CD4-positive, alpha-beta T cell treated with Interferon gamma for 1 hour (primary cell): ENCODE measurements around the gene PDCL3.

Experiments used
- DNase-seq: peaks from one replicate; pipeline ENCODE4 v3.0.0-alpha.2; 2020

PDCL3 gene

GRCh38 chr2:100613719-100614118 lies 50.9 kb downstream of the PDCL3 start:
- DNase-seq = no peak

- DNase-seq = no peak
Measured at GRCh38 chr2:100614455-100615000, 51.7 kb downstream of the PDCL3 start.

GRCh38 chr2:100615471-100615870 lies 52.7 kb downstream of the PDCL3 start:
- DNase-seq = no peak

DNA sequence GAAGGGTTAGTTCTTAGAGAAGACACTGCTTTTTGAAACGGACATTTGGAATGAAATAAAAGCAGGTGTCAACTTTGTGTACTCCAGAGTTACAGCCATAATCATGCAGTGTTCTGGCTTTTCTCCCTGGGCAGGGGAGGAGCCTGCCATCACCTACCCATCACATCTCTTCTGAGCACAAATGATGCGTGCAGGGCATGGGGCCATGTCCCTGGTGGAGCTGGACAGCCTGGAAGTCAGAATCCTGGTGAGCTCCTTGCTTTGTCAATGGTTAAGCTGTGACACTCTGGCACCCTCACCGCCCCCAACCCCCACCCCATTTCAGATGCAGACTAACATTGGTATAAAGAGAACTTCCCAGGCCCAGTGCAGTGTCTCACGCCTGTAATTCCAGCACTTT lies 53.1 kb downstream of the PDCL3 start:
- no peak for DNase-seq

DNA sequence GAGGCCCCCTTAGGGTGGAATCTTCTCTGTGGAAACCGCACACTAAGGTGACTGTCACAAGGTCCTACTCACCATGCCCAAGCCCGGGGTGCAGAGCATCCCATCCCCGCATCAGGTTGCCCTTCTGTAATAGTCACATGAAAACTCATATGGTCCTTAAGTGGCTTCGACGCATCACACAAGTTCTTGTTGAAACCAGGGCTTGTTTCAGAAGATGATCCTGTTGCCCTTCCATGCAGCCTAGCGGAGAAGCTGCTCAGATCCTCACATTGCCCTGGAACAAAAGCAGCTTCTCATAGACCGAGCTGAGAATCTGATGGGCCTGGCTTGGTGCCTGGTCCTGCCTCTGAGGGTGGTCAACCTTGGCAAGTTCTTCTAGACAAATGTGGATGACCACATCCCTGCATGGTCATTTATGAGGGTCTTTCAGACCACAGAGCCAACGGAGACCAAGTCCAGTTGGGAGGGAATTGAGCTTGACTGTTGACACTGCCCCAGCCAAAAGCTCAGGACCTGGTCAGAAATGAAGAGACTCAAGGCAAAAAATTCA lies 54.1 kb downstream of the PDCL3 start:
- DNase-seq = no peak

DNA sequence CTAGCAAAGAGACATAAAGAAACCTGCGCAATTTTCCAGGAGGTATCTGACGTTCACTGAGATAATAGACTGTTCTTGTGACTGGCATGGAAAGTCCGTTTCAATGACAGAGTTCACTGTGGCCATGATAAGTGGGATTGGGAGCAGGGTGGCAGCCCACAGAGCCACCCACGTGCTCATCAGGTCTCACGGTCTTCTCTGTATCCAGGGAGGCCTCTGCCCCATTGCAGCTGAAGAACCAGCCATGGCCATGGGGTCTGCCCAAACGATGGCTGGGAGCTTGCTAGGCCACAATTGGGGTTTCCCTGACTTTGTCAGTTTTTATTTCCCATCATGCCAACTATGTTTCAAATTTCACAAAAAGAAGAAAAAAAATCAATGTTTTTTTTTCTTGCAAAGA lies 57.2 kb downstream of the PDCL3 start:
- DNase-seq = no peak

GRCh38 chr2:100620481-100620880 lies 57.7 kb downstream of the PDCL3 start:
- no peak for DNase-seq

DNA sequence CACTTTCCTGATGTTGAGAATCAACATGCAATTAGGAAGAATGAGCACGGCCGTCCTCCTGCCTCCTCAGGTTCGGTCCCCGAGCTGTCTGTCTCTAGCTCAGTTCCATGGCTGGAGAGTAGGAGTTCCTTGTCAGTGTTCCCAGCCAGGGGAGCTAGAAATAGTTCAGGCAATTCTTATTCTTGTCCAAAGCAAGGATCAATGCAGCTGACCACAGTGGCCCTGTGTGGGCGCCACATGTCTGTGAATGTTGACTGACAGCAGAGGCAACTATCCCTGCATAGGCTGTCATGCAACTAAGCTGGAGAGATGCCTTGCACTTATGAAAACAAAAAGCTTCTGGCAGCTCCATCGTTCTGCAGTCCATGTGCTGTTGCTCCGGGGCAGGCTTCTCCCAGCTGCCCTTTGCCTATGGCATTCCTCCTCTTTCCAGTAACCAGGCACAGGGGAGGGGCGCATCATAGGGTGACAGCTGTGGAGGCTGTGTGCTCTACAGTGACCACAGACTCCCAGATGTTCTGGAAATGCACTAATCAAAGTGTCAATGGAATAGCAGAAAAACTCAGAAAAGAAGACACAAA lies 58.7 kb downstream of the PDCL3 start:
- no peak for DNase-seq

GRCh38 chr2:100623033-100623715 lies 60.4 kb downstream of the PDCL3 start:
- no peak for DNase-seq

- no peak for DNase-seq
Measured at GRCh38 chr2:100623930-100624329, 61.1 kb downstream of the PDCL3 start.

- DNase-seq = no peak
Measured at GRCh38 chr2:100624536-100624935, 61.7 kb downstream of the PDCL3 start.

GRCh38 chr2:100625717-100626116 lies 62.9 kb downstream of the PDCL3 start:
- no peak for DNase-seq
